HepG2 (cell line): ENCODE measurements around the gene HIPK2.

Experiments used
- AFF4 ChIP-seq: sonication (generic); formaldehyde crosslinking; IDR thresholded peaks from 2 replicates; pipeline ENCODE4 v1.4.0; 2020; ENCODE audit warnings: missing genetic modification reagents
- ARNT ChIP-seq: fragments of 450-650 bp; IDR thresholded peaks from 2 replicates; pipeline ENCODE4 v1.6.1; 2017
- CHD4 ChIP-seq: fragments of 200-600 bp; sonication (generic); IDR thresholded peaks from 2 replicates; pipeline ENCODE4 v1.7.0; 2017; ENCODE audit warnings: mild to moderate bottlenecking, low read length, borderline replicate concordance
- CTCF ChIP-seq: sonication (generic); formaldehyde crosslinking; IDR thresholded peaks from 2 replicates; pipeline ENCODE4 v1.5.0; 2020; ENCODE audit warnings: mild to moderate bottlenecking, missing genetic modification reagents, moderate library complexity
- E2F5 ChIP-seq: sonication (generic); formaldehyde crosslinking; conservative IDR thresholded peaks from 2 replicates; pipeline ENCODE4 v1.4.0; 2020; ENCODE audit warnings: missing genetic modification reagents
- FOXC1 ChIP-seq: sonication (generic); formaldehyde crosslinking; IDR thresholded peaks from 2 replicates; pipeline ENCODE4 v1.8.0; 2022; ENCODE audit warnings: mild to moderate bottlenecking, missing genetic modification reagents, borderline replicate concordance
- JUND ChIP-seq: sonication (generic); formaldehyde crosslinking; IDR thresholded peaks from 2 replicates; pipeline ENCODE4 v1.8.0; 2022; ENCODE audit warnings: mild to moderate bottlenecking, missing genetic modification reagents
- RXRB ChIP-seq: IDR thresholded peaks from 2 replicates; pipeline ENCODE4 v1.6.1; 2016; ENCODE audit warnings: borderline replicate concordance, missing genetic modification reagents, missing compliant biosample characterization
- ZKSCAN8 ChIP-seq: IDR thresholded peaks from 2 replicates; pipeline ENCODE4 v1.6.1; 2016; ENCODE audit warnings: borderline replicate concordance, missing genetic modification reagents, missing compliant biosample characterization
- ZNF274 ChIP-seq: sonication (generic); formaldehyde crosslinking; IDR thresholded peaks from 2 replicates; pipeline ENCODE4 v1.5.1; 2020; ENCODE audit warnings: mild to moderate bottlenecking, missing genetic modification reagents
- ZNF670 ChIP-seq: sonication (generic); formaldehyde crosslinking; IDR thresholded peaks from 2 replicates; pipeline ENCODE4 v1.8.0; 2022; ENCODE audit warnings: mild to moderate bottlenecking, missing genetic modification reagents, borderline replicate concordance
- ZSCAN29 ChIP-seq: sonication (generic); formaldehyde crosslinking; conservative IDR thresholded peaks from 2 replicates; pipeline ENCODE4 v1.4.0; 2020; ENCODE audit warnings: mild to moderate bottlenecking, missing genetic modification reagents

- TF ChIP-seq CHD4 (no peak), ZNF670 (CRISPR knock-in tag) (no peak), FOXC1 (CRISPR knock-in tag) (no peak), JUND (CRISPR knock-in tag) (no peak), E2F5 (CRISPR knock-in tag) (no peak), ZSCAN29 (CRISPR knock-in tag) (no peak), ZNF274 (CRISPR knock-in tag) (no peak), ARNT (no peak), RXRB (CRISPR knock-in tag) (no peak), ZKSCAN8 (CRISPR knock-in tag) (no peak), CTCF (CRISPR knock-in tag) (no peak), AFF4 (CRISPR knock-in tag) (no peak)
Measured at GRCh38 chr7:139813151-139813550, 35.4 kb upstream of the HIPK2 start.
